Testis (tissue), 2 donors: Measurements from ENCODE around the gene SMOC2.

Experiments
- POLR2A ChIP-seq: fragments of 450-650 bp; IDR thresholded peaks from one replicate; pipeline ENCODE4 v1.6.1; 2017; ENCODE audit warnings: antibody characterized with exemption, mild to moderate bottlenecking, moderate library complexity
- TF ChIP-seq, protein P1 (sequence below), 3 experiments: fragments of 450-650 bp in 2 of 3; fragments of 200-600 bp in 1 of 3; sonication (generic) in 1 of 3; IDR thresholded peaks; one replicate each; pipeline ENCODE4 v1.5.1; 2016 to 2019; ENCODE audit warnings: antibody characterized with exemption in 3 of 3, mild to moderate bottlenecking in 2 of 3, moderate library complexity in 1 of 3

DNA sequence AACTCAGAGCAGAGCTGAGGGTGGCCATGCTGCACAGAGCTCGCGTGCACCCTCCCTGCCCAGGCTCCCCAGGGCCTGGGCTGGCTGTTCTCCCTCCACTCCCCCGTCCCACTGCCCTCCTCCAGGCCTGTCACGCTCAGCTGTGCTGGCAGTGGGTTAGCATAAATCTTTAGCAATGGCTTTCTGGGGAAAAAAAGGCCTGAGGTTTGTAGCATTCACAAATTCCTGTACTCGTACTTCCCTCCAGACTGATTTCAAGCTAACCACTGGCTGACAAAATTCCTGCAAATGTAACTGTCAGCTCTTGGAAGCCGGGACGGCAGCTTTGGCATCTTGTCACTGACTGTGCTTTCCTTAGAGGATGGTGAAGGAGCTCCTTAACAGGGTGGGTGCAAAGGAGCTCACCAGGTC is 22.3 kb upstream of the SMOC2 start:
- no peak for TF ChIP-seq POLR2A
- TF ChIP-seq, protein P1, sequence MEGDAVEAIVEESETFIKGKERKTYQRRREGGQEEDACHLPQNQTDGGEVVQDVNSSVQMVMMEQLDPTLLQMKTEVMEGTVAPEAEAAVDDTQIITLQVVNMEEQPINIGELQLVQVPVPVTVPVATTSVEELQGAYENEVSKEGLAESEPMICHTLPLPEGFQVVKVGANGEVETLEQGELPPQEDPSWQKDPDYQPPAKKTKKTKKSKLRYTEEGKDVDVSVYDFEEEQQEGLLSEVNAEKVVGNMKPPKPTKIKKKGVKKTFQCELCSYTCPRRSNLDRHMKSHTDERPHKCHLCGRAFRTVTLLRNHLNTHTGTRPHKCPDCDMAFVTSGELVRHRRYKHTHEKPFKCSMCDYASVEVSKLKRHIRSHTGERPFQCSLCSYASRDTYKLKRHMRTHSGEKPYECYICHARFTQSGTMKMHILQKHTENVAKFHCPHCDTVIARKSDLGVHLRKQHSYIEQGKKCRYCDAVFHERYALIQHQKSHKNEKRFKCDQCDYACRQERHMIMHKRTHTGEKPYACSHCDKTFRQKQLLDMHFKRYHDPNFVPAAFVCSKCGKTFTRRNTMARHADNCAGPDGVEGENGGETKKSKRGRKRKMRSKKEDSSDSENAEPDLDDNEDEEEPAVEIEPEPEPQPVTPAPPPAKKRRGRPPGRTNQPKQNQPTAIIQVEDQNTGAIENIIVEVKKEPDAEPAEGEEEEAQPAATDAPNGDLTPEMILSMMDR (IDR thresholded peaks at IDR 0.05): no peak
